Naive thymus-derived CD4-positive, alpha-beta T cell (primary cell): ENCODE measurements around the gene BCL11B. TPM values are rescaled to one million over a fixed set of nuclear protein-coding genes. Genes with fewer than 3 reads are reported as not detected.

Experiments
- ATAC-seq: fragments of 150-1000 bp; cut with Tn5 transposase; 2 replicates; pipeline ENCODE4 v1.10.0; 2021; ENCODE audit warnings: mild to moderate bottlenecking, moderate library complexity
- CTCF ChIA-PET: fragments of 350-600 bp; sonication (Branson Sonifier 250); formaldehyde crosslinking; loops from one replicate; lab custom pipeline; 2021; ENCODE audit warnings: antibody characterized with exemption; lab: Charles Lee
- POLR2A ChIA-PET: fragments of 350-600 bp; sonication (Branson Sonifier 250); formaldehyde crosslinking; loops from one replicate; lab custom pipeline; 2021; ENCODE audit warnings: antibody characterized with exemption, inconsistent platforms; lab: Charles Lee
- DNase-seq, 9 donors: peaks; one replicate each; pipeline versions ENCODE4 v3.0.0 to v3.0.0-alpha.2; 2020 to 2022; ENCODE audit warnings: mixed read lengths in 1 of 9
- H3K27ac ChIP-seq: one replicate; pipeline ENCODE4 v1.7.0; 2013; ENCODE audit warnings: mild to moderate bottlenecking, low read depth, low read length, moderate library complexity
- H3K27me3 ChIP-seq, 2 donors: one replicate each; pipeline ENCODE4 v1.7.0; 2013; ENCODE audit warnings: low read length in 2 of 2, mild to moderate bottlenecking in 2 of 2, moderate library complexity in 2 of 2; ENCODE audit not compliant: control insufficient read depth in 2 of 2, insufficient read depth in 2 of 2
- H3K36me3 ChIP-seq, 3 experiments: 1 replicate in 2 of 3; 2 replicates in 1 of 3; pipeline ENCODE4 v1.7.0; 2013; ENCODE audit warnings: low read length in 3 of 3, mild to moderate bottlenecking in 3 of 3, moderate library complexity in 1 of 3; ENCODE audit not compliant: insufficient read depth in 3 of 3, control insufficient read depth in 2 of 3
- H3K4me1 ChIP-seq, 2 donors: one replicate each; pipeline ENCODE4 v1.7.0; 2013; ENCODE audit warnings: low read length in 2 of 2, mild to moderate bottlenecking in 2 of 2, moderate library complexity in 1 of 2; ENCODE audit not compliant: control insufficient read depth in 2 of 2, insufficient read depth in 2 of 2
- H3K4me3 ChIP-seq: 2 replicates; pipeline ENCODE4 v1.7.0; 2013; ENCODE audit warnings: mild to moderate bottlenecking, low read length
- H3K9me3 ChIP-seq, 3 experiments: 1 replicate in 2 of 3; 2 replicates in 1 of 3; pipeline ENCODE4 v1.7.0; 2013; ENCODE audit warnings: low read length in 3 of 3; ENCODE audit not compliant: control insufficient read depth in 2 of 3
- H3K27ac Mint-ChIP-seq, 9 donors: one replicate each; pipeline ENCODE4 v1.8.0; 2020 to 2022; ENCODE audit warnings: mixed read lengths in 9 of 9, mild to moderate bottlenecking in 8 of 9, moderate library complexity in 5 of 9, inconsistent platforms in 2 of 9
- H3K27me3 Mint-ChIP-seq, 5 donors: one replicate each; pipeline ENCODE4 v1.8.0; 2021 to 2022; ENCODE audit warnings: mixed read lengths in 5 of 5, mild to moderate bottlenecking in 1 of 5
- H3K36me3 Mint-ChIP-seq, 5 donors: one replicate each; pipeline ENCODE4 v1.8.0; 2020 to 2022; ENCODE audit warnings: mixed read lengths in 5 of 5, mild to moderate bottlenecking in 3 of 5, inconsistent platforms in 1 of 5
- H3K4me1 Mint-ChIP-seq, 7 donors: one replicate each; pipeline ENCODE4 v1.8.0; 2020 to 2022; ENCODE audit warnings: mixed read lengths in 7 of 7, mild to moderate bottlenecking in 3 of 7, inconsistent platforms in 1 of 7
- H3K4me3 Mint-ChIP-seq, 10 donors: one replicate each; pipeline ENCODE4 v1.8.0; 2020 to 2022; ENCODE audit warnings: mild to moderate bottlenecking in 10 of 10, mixed read lengths in 10 of 10, moderate library complexity in 6 of 10, inconsistent platforms in 2 of 10
- H3K9me3 Mint-ChIP-seq, 11 donors: one replicate each; pipeline ENCODE4 v1.8.0; 2020 to 2022; ENCODE audit warnings: mixed read lengths in 11 of 11, mild to moderate bottlenecking in 4 of 11, inconsistent platforms in 1 of 11, moderate library complexity in 1 of 11
- intact Hi-C, 2 donors: fragments of 100-400 bp; cut with micrococcal nuclease; formaldehyde crosslinking; loops; one replicate each; pipeline ENCODE4 v1.15.1; 2023
- polyA plus RNA-seq, 2 donors: library from polyadenylated mRNA; unstranded; fragments of 300-500 nt; fragmentation: Illumina TruSeq; gene quantifications; one replicate each; pipeline ENCODE4 v1.2.3, GENCODE V29; 2021
- total RNA-seq, 6 experiments: library from RNA in 5 of 6; stranded (reverse) in 5 of 6; gene quantifications; 1 replicate in 5 of 6; 2 replicates in 1 of 6; pipeline ENCODE4 v1.2.3 and lab custom pipeline; 2021 to 2026

BCL11B gene
- total and polyA plus RNA-seq, 7 experiments from 2014 or later = 10.9 to 269 (median 145) TPM

GRCh38 chr14:99251721-99252120 is 20.3 kb downstream of the BCL11B start:
- DNase-seq (no peak), ATAC-seq (no peak)
- peaks cover 3 to 71% (median 27%) of the 10 kb centered on the region in 3 experiments for H3K36me3 ChIP-seq
- peak overlapping the region; percentile 98 for H3K27ac ChIP-seq
- H3K36me3 Mint-ChIP-seq = peaks cover 10 to 79% (median 58%) of the 10 kb centered on the region in 5 donors
- H3K4me1 ChIP-seq = peaks cover 98 to 99% of the 10 kb centered on the region in 2 donors
- H3K27me3 Mint-ChIP-seq = no peaks in the 10 kb centered on the region
- H3K4me1 Mint-ChIP-seq = peaks cover 63 to 100% (median 94%) of the 10 kb centered on the region in 7 donors
- intact Hi-C loops = loop anchor here (1.0 kb wide), 2 partner anchors 8 to 10 kb away; no protein-coding TSS in a partner anchor
- no peaks in the 10 kb centered on the region for H3K27me3 ChIP-seq
- no peaks in the 10 kb centered on the region for H3K9me3 ChIP-seq
- peak overlapping the region; percentile 50 for H3K4me3 ChIP-seq
- H3K27ac Mint-ChIP-seq = peak overlapping the region; percentile 93 to 100 (median 100)
- H3K9me3 Mint-ChIP-seq = peaks cover 0 to 11% (median 0%) of the 10 kb centered on the region in 11 donors
- ChIA-PET POLR2A (interaction anchor here (1.0 to 54.4 kb wide), 3 partner anchors 17 to 1030 kb away, joined by 3 to 2458 read pairs (median 1374); partner anchors contain the start of gene BCL11B), CTCF (interaction anchor here (1.1 kb wide), 1 partner anchor 15 kb away, joined by 3 read pairs; no protein-coding TSS in a partner anchor)
- peak overlapping the region; percentile 62 to 93 (median 90) for H3K4me3 Mint-ChIP-seq

GRCh38 chr14:99250636-99251208 is 21.3 kb downstream of the BCL11B start:
- peak; percentile 37 for ATAC-seq
- peaks cover 89 to 91% of the 10 kb centered on the region in 2 donors for H3K4me1 ChIP-seq

GRCh38 chr14:99249389-99249788 is 22.6 kb downstream of the BCL11B start:
- DNase-seq = no peak
- Mint-ChIP-seq H3K4me3 (peak overlapping the region; percentile 75 to 93 (median 90)), H3K9me3 (peaks cover 0 to 17% (median 0%) of the 10 kb centered on the region in 11 donors), H3K27me3 (no peaks in the 10 kb centered on the region), H3K36me3 (peaks cover 11 to 66% (median 47%) of the 10 kb centered on the region in 5 donors), H3K27ac (peak overlapping the region; percentile 91 to 100 (median 100)), H3K4me1 (peaks cover 52 to 90% (median 85%) of the 10 kb centered on the region in 7 donors)
- Histone ChIP-seq H3K27ac (peak overlapping the region; percentile 98), H3K36me3 (peaks cover 0 to 49% (median 13%) of the 10 kb centered on the region in 3 experiments), H3K4me3 (peak overlapping the region; percentile 24), H3K9me3 (no peaks in the 10 kb centered on the region), H3K4me1 (peaks cover 82 to 85% of the 10 kb centered on the region in 2 donors), H3K27me3 (no peaks in the 10 kb centered on the region)
- intact Hi-C loops = no loop called here
- no peak for ATAC-seq
- ChIA-PET POLR2A (interaction anchor here (0.6 to 54.4 kb wide), 7 partner anchors 8 to 1113 kb away, joined by 3 to 2458 read pairs (median 5); partner anchors contain the start of gene BCL11B), CTCF (interaction anchor here (1.1 kb wide), 1 partner anchor 34 kb away, joined by 3 read pairs; no protein-coding TSS in a partner anchor)

More at GRCh38 chr14:99250636-99251208, 21.3 kb downstream of the BCL11B start:
- Mint-ChIP-seq H3K27me3 (no peaks in the 10 kb centered on the region), H3K36me3 (peaks cover 10 to 70% (median 54%) of the 10 kb centered on the region in 5 donors), H3K9me3 (peaks cover 0 to 13% (median 0%) of the 10 kb centered on the region in 11 donors), H3K4me1 (peaks cover 58 to 93% (median 86%) of the 10 kb centered on the region in 7 donors), H3K27ac (peak overlapping the region; percentile 93 to 100 (median 100)), H3K4me3 (peak overlapping the region; percentile 71 to 93 (median 90))
- POLR2A ChIA-PET = interaction anchor here (0.6 to 54.4 kb wide), 5 partner anchors 18 to 1961 kb away, joined by 3 to 2458 read pairs (median 4); partner anchors contain the start of gene BCL11B
- CTCF ChIA-PET = interaction anchor here (0.6 to 1.4 kb wide), 3 partner anchors 10 to 248 kb away, joined by 3 to 6 read pairs (median 4); no protein-coding TSS in a partner anchor
- peak in 5 of 9 donors; percentile 53 to 70 (median 60) for DNase-seq
- Histone ChIP-seq H3K27me3 (no peaks in the 10 kb centered on the region), H3K9me3 (no peaks in the 10 kb centered on the region), H3K4me3 (peak overlapping the region; percentile 59), H3K36me3 (peaks cover 0 to 61% (median 21%) of the 10 kb centered on the region in 3 experiments), H3K27ac (peak overlapping the region; percentile 98)
- intact Hi-C loops = loop anchor here (1.0 kb wide), 2 partner anchors 9 kb away; no protein-coding TSS in a partner anchor

- peaks cover 79 to 85% of the 10 kb centered on the region in 2 donors for H3K4me1 ChIP-seq
- no peaks in the 10 kb centered on the region for H3K27me3 ChIP-seq
- POLR2A ChIA-PET = interaction anchor here (0.8 to 54.4 kb wide), 7 partner anchors 9 to 1593 kb away, joined by 3 to 2458 read pairs (median 5); partner anchors contain the start of gene BCL11B
- H3K4me1 Mint-ChIP-seq = peaks cover 52 to 90% (median 85%) of the 10 kb centered on the region in 7 donors
- intact Hi-C loops = no loop called here
- H3K27me3 Mint-ChIP-seq = peaks cover 0 to 4% (median 0%) of the 10 kb centered on the region in 5 donors
- no peak for ATAC-seq
- no peak for DNase-seq
- peak overlapping the region; percentile 98 for H3K27ac ChIP-seq
- H3K36me3 Mint-ChIP-seq = peaks cover 11 to 65% (median 53%) of the 10 kb centered on the region in 5 donors
- peak overlapping the region; percentile 61 for H3K4me3 ChIP-seq
- peaks cover 0 to 12% (median 0%) of the 10 kb centered on the region in 11 donors for H3K9me3 Mint-ChIP-seq
- no peaks in the 10 kb centered on the region for H3K9me3 ChIP-seq
- H3K36me3 ChIP-seq = peaks cover 0 to 43% (median 12%) of the 10 kb centered on the region in 3 experiments
- CTCF ChIA-PET = interaction anchor here (0.6 to 1.4 kb wide), 5 partner anchors 13 to 53 kb away, joined by 3 read pairs; no protein-coding TSS in a partner anchor
- peak overlapping the region; percentile 87 to 93 (median 90) for H3K4me3 Mint-ChIP-seq
- H3K27ac Mint-ChIP-seq = peak overlapping the region; percentile 91 to 100 (median 100)
Measured at GRCh38 chr14:99248761-99249171, 23.2 kb downstream of the BCL11B start.

- Mint-ChIP-seq H3K27ac (peak overlapping the region; percentile 91 to 100 (median 100)), H3K4me3 (peak overlapping the region; percentile 87 to 93 (median 90)), H3K4me1 (peaks cover 48 to 90% (median 84%) of the 10 kb centered on the region in 7 donors), H3K9me3 (peaks cover 0 to 17% (median 0%) of the 10 kb centered on the region in 11 donors), H3K36me3 (peaks cover 7 to 62% (median 46%) of the 10 kb centered on the region in 5 donors), H3K27me3 (peaks cover 0 to 4% (median 0%) of the 10 kb centered on the region in 5 donors)
- ChIA-PET POLR2A (interaction anchor here (0.5 to 54.4 kb wide), 9 partner anchors 10 to 1592 kb away, joined by 3 to 2458 read pairs (median 5); partner anchors contain the start of gene BCL11B), CTCF (interaction anchor here (1.4 to 2.2 kb wide), 3 partner anchors 13 to 52 kb away, joined by 3 to 10 read pairs (median 5); no protein-coding TSS in a partner anchor)
- Histone ChIP-seq H3K4me1 (peaks cover 79 to 83% of the 10 kb centered on the region in 2 donors), H3K9me3 (no peaks in the 10 kb centered on the region), H3K27ac (peak overlapping the region; percentile 98), H3K4me3 (peak overlapping the region; percentile 61), H3K36me3 (peaks cover 0 to 35% (median 6%) of the 10 kb centered on the region in 3 experiments), H3K27me3 (no peaks in the 10 kb centered on the region)
- ATAC-seq = no peak
- no peak for DNase-seq
- intact Hi-C loops = loop anchor here in 1 of 2 donors (1.0 kb wide), 1 partner anchor 8 kb away; no protein-coding TSS in a partner anchor
Measured at GRCh38 chr14:99247772-99248171, 24.2 kb downstream of the BCL11B start.
